GM23338 (cell line): ENCODE data around the gene SF3B3. TPM values are rescaled to one million over a fixed set of nuclear protein-coding genes. Genes with fewer than 3 reads are reported as not detected.

Source experiments
- ATAC-seq: fragments of 200-7000 bp; cut with Tn5 transposase; 3 replicates; pipeline ENCODE4 v1.9.1; 2020
- DNase-seq: peaks from one replicate; pipeline ENCODE4 v3.0.0-alpha.2; 2015; ENCODE audit warnings: low spot score
- H2AFZ ChIP-seq: fragments of 200-600 bp; sonication (generic); 2 replicates; pipeline ENCODE4 v1.8.0; 2016; ENCODE audit warnings: antibody characterized with exemption, mild to moderate bottlenecking, moderate library complexity
- H3F3A ChIP-seq: fragments of 200-600 bp; sonication (generic); replicated peaks from 2 replicates; pipeline ENCODE4 v1.8.0; 2017; ENCODE audit warnings: antibody characterized with exemption, mixed run types, low read depth
- H3K27ac ChIP-seq: fragments of 200-600 bp; sonication (generic); 2 replicates; pipeline ENCODE4 v1.6.1; 2016; ENCODE audit warnings: low read depth
- H3K27me3 ChIP-seq: fragments of 200-600 bp; sonication (generic); 2 replicates; pipeline ENCODE4 v1.8.0; 2016; ENCODE audit warnings: mild to moderate bottlenecking, mixed run types, moderate library complexity; ENCODE audit not compliant: insufficient read depth
- H3K36me3 ChIP-seq: fragments of 200-600 bp; sonication (generic); 2 replicates; pipeline ENCODE4 v1.8.0; 2016; ENCODE audit warnings: mild to moderate bottlenecking; ENCODE audit not compliant: insufficient read depth
- H3K4me1 ChIP-seq: fragments of 200-600 bp; sonication (generic); 2 replicates; pipeline ENCODE4 v1.8.0; 2016; ENCODE audit warnings: mild to moderate bottlenecking, moderate library complexity; ENCODE audit not compliant: insufficient read depth
- H3K4me2 ChIP-seq: fragments of 200-600 bp; sonication (generic); 2 replicates; pipeline ENCODE4 v1.7.1; 2017; ENCODE audit warnings: mixed run types
- H3K4me3 ChIP-seq: fragments of 200-600 bp; sonication (generic); 2 replicates; pipeline ENCODE4 v1.6.1; 2016; ENCODE audit warnings: mixed run types
- H3K79me2 ChIP-seq: fragments of 200-600 bp; sonication (generic); replicated peaks from 2 replicates; pipeline ENCODE4 v1.8.0; 2017; ENCODE audit warnings: mild to moderate bottlenecking; ENCODE audit not compliant: insufficient read depth
- H3K9me2 ChIP-seq: fragments of 200-600 bp; sonication (generic); 2 replicates; pipeline ENCODE4 v1.8.0; 2017; ENCODE audit not compliant: insufficient read depth
- H4K20me1 ChIP-seq: fragments of 200-600 bp; sonication (generic); replicated peaks from 2 replicates; pipeline ENCODE4 v1.8.0; 2017; ENCODE audit warnings: mild to moderate bottlenecking; ENCODE audit not compliant: insufficient read depth
- H3K27ac Mint-ChIP-seq: 2 replicates; pipeline ENCODE4 v1.8.0; 2020; ENCODE audit warnings: inconsistent platforms, mild to moderate bottlenecking, moderate library complexity, mixed read lengths
- H3K27me3 Mint-ChIP-seq: 3 replicates; pipeline ENCODE4 v1.8.0; 2022; ENCODE audit warnings: low read depth, mild to moderate bottlenecking, moderate library complexity, mixed read lengths, inconsistent platforms; ENCODE audit not compliant: insufficient read depth, poor library complexity
- H3K36me3 Mint-ChIP-seq: 3 replicates; pipeline ENCODE4 v1.8.0; 2021; ENCODE audit warnings: low read depth, mild to moderate bottlenecking, inconsistent platforms, moderate library complexity, mixed read lengths
- H3K4me1 Mint-ChIP-seq: 3 replicates; pipeline ENCODE4 v1.8.0; 2020; ENCODE audit warnings: mild to moderate bottlenecking, inconsistent platforms, mixed read lengths
- H3K4me3 Mint-ChIP-seq: 3 replicates; pipeline ENCODE4 v1.8.0; 2021; ENCODE audit warnings: moderate library complexity, mild to moderate bottlenecking, inconsistent platforms, mixed read lengths
- H3K9me3 Mint-ChIP-seq: 3 replicates; pipeline ENCODE4 v1.8.0; 2020; ENCODE audit warnings: moderate library complexity, mild to moderate bottlenecking, inconsistent platforms, mixed read lengths
- EZH2 ChIP-seq: fragments of 200-600 bp; sonication (generic); IDR thresholded peaks from one replicate; pipeline ENCODE4 v1.8.0; 2017; ENCODE audit warnings: antibody characterized with exemption, mild to moderate bottlenecking, low read depth; ENCODE audit not compliant: unreplicated experiment
- EZH2phosphoT487 ChIP-seq: fragments of 200-600 bp; sonication (generic); IDR thresholded peaks from one replicate; pipeline ENCODE4 v1.8.1; 2018; ENCODE audit warnings: antibody characterized with exemption; ENCODE audit not compliant: unreplicated experiment
- NANOG ChIP-seq: IDR thresholded peaks from 2 replicates; pipeline ENCODE4 v1.6.1; 2016; ENCODE audit warnings: antibody characterized with exemption, borderline replicate concordance
- POLR2AphosphoS5 ChIP-seq: IDR thresholded peaks from 2 replicates; pipeline ENCODE4 v1.6.1; 2016; ENCODE audit warnings: antibody characterized with exemption, low read depth
- REST ChIP-seq: IDR thresholded peaks from one replicate; pipeline ENCODE4 v1.6.1; 2018; ENCODE audit warnings: antibody characterized with exemption; ENCODE audit not compliant: unreplicated experiment
- STAT1 ChIP-seq: IDR thresholded peaks from one replicate; pipeline ENCODE4 v1.6.1; 2016; ENCODE audit warnings: antibody characterized with exemption; ENCODE audit not compliant: unreplicated experiment
- ZNF114 ChIP-seq: fragments of 250-450 bp; sonication (Bioruptor Pico); IDR thresholded peaks from 2 replicates; pipeline ENCODE4 v1.5.0; 2020; ENCODE audit warnings: mild to moderate bottlenecking, moderate library complexity
- polyA plus RNA-seq: library from polyadenylated mRNA; unstranded; fragments of >200 nt; fragmentation: Nextera tagmentation; extraction: Ambion mirVana; gene quantifications from 2 replicates; pipeline ENCODE4 v1.2.1, GENCODE V29; 2016
- total RNA-seq: library from RNA; depleted of rRNA; stranded (reverse); fragments of >200 nt; shearing (Covaris generic); gene quantifications from 2 replicates; pipeline ENCODE4 v1.2.3, GENCODE V29; 2014
- TF ChIP-seq, protein P1 (sequence below), 2 experiments: fragments of 200-600 bp in 1 of 2; sonication (generic) in 1 of 2; conservative IDR thresholded peaks; 2 replicates each; pipeline versions ENCODE4 v1.5.1 to v1.6.1; 2016 to 2017; ENCODE audit warnings: antibody characterized with exemption in 2 of 2, low read depth in 2 of 2, mild to moderate bottlenecking in 2 of 2, moderate library complexity in 1 of 2

The SF3B3 gene
- total and polyA plus RNA-seq, 2 experiments from 2014 or later = 202 to 289 TPM

GRCh38 chr16:70551788-70552187, 28.2 kb downstream of the SF3B3 start:
- ATAC-seq = no peak
- no peaks in the 10 kb centered on the region for H3K27me3 ChIP-seq
- Mint-ChIP-seq H3K27ac (no peak overlapping the region), H3K9me3 (no peaks in the 10 kb centered on the region), H3K36me3 (peaks cover 96% of the 10 kb centered on the region), H3K27me3 (peaks cover under 1% of the 10 kb centered on the region), H3K4me1 (peaks cover 9% of the 10 kb centered on the region; the same call in 2 of the 3 replicates), H3K4me3 (no peak overlapping the region)
- H3K36me3 ChIP-seq = peaks cover 93% of the 10 kb centered on the region
- H4K20me1 ChIP-seq = peaks cover 66% of the 10 kb centered on the region
- DNase-seq = no peak
- peaks cover 45% of the 10 kb centered on the region for H3F3A ChIP-seq
- H3K4me3 ChIP-seq = no peak overlapping the region
- peaks cover 79% of the 10 kb centered on the region for H3K79me2 ChIP-seq
- no peak overlapping the region for H2AFZ ChIP-seq
- no peak for TF ChIP-seq NANOG
- no peaks in the 10 kb centered on the region for H3K9me2 ChIP-seq
- H3K4me1 ChIP-seq = no peaks in the 10 kb centered on the region; the same call in 1 of the 2 replicates
- H3K4me2 ChIP-seq = no peak overlapping the region
- peak overlapping the region; percentile 76; the same call in 1 of the 2 replicates for H3K27ac ChIP-seq

DNA sequence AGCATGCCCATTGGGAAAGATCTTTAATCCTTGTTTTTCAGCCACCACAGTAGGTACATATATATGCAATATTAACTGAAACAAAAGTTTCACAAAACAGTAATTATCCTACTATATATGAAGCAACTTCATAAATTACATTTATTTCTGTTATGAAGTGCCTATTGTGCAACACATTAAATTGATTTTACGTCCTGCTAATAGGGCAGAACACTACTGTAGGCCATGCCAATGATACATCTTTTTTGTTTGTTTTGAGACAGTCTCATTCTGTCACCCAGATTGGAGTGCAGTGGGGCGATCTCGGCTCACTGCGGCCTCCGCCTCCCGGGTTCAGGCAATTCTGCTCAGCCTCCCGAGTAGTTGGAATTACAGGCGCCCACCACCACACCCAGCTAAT, 29.1 kb downstream of the SF3B3 start:
- H3K9me2 ChIP-seq = no peaks in the 10 kb centered on the region
- no peaks in the 10 kb centered on the region for H3K27me3 ChIP-seq
- H4K20me1 ChIP-seq = peaks cover 64% of the 10 kb centered on the region
- peaks cover 96% of the 10 kb centered on the region for H3K36me3 Mint-ChIP-seq
- H3K27ac Mint-ChIP-seq = no peak overlapping the region
- no peak overlapping the region for H3K4me3 Mint-ChIP-seq
- no peak for DNase-seq
- H3K4me2 ChIP-seq = no peak overlapping the region
- TF ChIP-seq REST = no peak
- no peaks in the 10 kb centered on the region; the same call in 1 of the 2 replicates for H3K4me1 ChIP-seq
- H3K27ac ChIP-seq = no peak overlapping the region
- H3K4me1 Mint-ChIP-seq = peaks cover 9% of the 10 kb centered on the region; the same call in 2 of the 3 replicates
- H3K79me2 ChIP-seq = peaks cover 77% of the 10 kb centered on the region
- H2AFZ ChIP-seq = no peak overlapping the region
- ATAC-seq = no peak
- H3K36me3 ChIP-seq = peaks cover 94% of the 10 kb centered on the region
- peaks cover 45% of the 10 kb centered on the region for H3F3A ChIP-seq
- no peaks in the 10 kb centered on the region for H3K9me3 Mint-ChIP-seq
- no peaks in the 10 kb centered on the region for H3K27me3 Mint-ChIP-seq
- no peak overlapping the region for H3K4me3 ChIP-seq

DNA sequence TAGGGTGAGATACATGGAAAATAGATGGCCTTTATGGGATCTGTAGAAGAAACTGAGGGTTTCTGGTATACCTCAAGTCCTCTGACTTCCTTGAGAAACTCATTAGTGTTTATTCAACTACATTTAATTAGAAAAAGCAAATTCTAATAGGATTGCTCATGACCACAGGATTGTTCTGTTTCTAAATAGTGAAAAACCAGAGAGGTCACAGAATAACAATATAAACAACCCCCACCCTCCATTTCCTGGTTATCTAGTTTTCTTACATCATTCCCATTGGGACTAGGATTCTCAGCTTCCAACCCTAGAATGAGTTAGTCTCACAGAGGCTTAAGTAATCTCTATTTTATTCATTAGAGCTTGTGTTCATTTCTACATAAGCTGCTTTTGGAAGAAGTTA, 30.0 kb downstream of the SF3B3 start:
- Histone ChIP-seq H2AFZ (no peak overlapping the region), H3K4me1 (no peaks in the 10 kb centered on the region; the same call in 1 of the 2 replicates), H3K4me2 (no peak overlapping the region), H3K79me2 (peaks cover 73% of the 10 kb centered on the region), H3K27me3 (no peaks in the 10 kb centered on the region), H3K4me3 (no peak overlapping the region), H3K9me2 (no peaks in the 10 kb centered on the region), H3K36me3 (peaks cover 94% of the 10 kb centered on the region), H3F3A (peaks cover 40% of the 10 kb centered on the region), H3K27ac (peak overlapping the region; percentile 68; the same call in 1 of the 2 replicates), H4K20me1 (peaks cover 61% of the 10 kb centered on the region)
- no peak overlapping the region for H3K4me3 Mint-ChIP-seq
- no peaks in the 10 kb centered on the region for H3K27me3 Mint-ChIP-seq
- DNase-seq (no peak), ATAC-seq (no peak)
- H3K4me1 Mint-ChIP-seq = peaks cover 9% of the 10 kb centered on the region; the same call in 2 of the 3 replicates
- no peaks in the 10 kb centered on the region for H3K9me3 Mint-ChIP-seq
- H3K36me3 Mint-ChIP-seq = peaks cover 96% of the 10 kb centered on the region
- H3K27ac Mint-ChIP-seq = peak overlapping the region; percentile 83
- TF ChIP-seq POLR2AphosphoS5 (no peak), STAT1 (no peak), EZH2 (no peak), EZH2phosphoT487 (no peak), NANOG (no peak), REST (no peak), ZNF114 (CRISPR knock-in tag) (no peak)
- TF ChIP-seq, protein P1, sequence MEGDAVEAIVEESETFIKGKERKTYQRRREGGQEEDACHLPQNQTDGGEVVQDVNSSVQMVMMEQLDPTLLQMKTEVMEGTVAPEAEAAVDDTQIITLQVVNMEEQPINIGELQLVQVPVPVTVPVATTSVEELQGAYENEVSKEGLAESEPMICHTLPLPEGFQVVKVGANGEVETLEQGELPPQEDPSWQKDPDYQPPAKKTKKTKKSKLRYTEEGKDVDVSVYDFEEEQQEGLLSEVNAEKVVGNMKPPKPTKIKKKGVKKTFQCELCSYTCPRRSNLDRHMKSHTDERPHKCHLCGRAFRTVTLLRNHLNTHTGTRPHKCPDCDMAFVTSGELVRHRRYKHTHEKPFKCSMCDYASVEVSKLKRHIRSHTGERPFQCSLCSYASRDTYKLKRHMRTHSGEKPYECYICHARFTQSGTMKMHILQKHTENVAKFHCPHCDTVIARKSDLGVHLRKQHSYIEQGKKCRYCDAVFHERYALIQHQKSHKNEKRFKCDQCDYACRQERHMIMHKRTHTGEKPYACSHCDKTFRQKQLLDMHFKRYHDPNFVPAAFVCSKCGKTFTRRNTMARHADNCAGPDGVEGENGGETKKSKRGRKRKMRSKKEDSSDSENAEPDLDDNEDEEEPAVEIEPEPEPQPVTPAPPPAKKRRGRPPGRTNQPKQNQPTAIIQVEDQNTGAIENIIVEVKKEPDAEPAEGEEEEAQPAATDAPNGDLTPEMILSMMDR (conservative IDR thresholded peaks at IDR 0.05; ENCODE audit: low read depth in 2 of 2) = no peak
